ENCODE measurements around the gene TNFRSF18. TPM values are rescaled to one million over a fixed set of nuclear protein-coding genes. Genes with fewer than 3 reads are reported as not detected.

Gene TNFRSF18
- total RNA-seq, 1 donor = not detected

- Histone ChIP-seq H3K27me3 (ENCODE audit: insufficient read depth, low read length) (no peaks in the 10 kb centered on the region), H3K27ac (ENCODE audit: low read depth, low read length) (peak overlapping the region; percentile 28), H3K4me2 (ENCODE audit: insufficient read depth, low read length) (peak overlapping the region; percentile 95), H3K36me3 (ENCODE audit: insufficient read depth, low read length) (no peaks in the 10 kb centered on the region), H3K4me1 (ENCODE audit: insufficient read depth, low read length) (peaks cover 8% of the 10 kb centered on the region), H3K4me3 (ENCODE audit: insufficient read depth, low read length) (peak overlapping the region; percentile 72), H2AFZ (ENCODE audit: low read length) (peak overlapping the region; percentile 78), H3K9me3 (ENCODE audit: low read depth, low read length) (no peaks in the 10 kb centered on the region), H3K79me2 (ENCODE audit: insufficient read depth, low read length) (no peaks in the 10 kb centered on the region), H4K20me1 (ENCODE audit: insufficient read depth, low read length) (no peaks in the 10 kb centered on the region)
- peak; percentile 100 for DNase-seq (ENCODE audit: insufficient read length, low spot score, missing footprints)
- no peak for TF ChIP-seq CTCF (IDR thresholded peaks at IDR 0.05; ENCODE audit: extremely low read depth, low read depth, low read length)
These were observed 48.9 kb downstream of the TNFRSF18 start for GRCh38 chr1:1157426-1157913.

DNA sequence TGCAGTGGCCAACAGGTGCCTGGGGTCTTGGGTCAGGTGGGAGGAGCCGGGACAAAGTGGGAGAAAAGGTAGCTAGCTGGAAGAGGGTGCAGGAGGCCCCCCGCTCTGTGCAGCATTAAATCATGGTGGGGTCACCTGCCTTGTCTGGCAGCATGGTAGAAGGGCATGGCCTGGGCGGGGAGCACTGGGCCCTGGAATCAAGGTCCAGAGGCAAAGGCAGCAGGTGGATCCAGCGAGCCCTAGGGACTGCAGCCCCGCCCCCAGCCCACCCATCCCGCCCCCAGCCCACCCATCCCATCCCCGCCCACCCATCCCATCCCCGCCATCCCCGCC is 49.4 kb downstream of the TNFRSF18 start:
- DNase-seq (ENCODE audit: insufficient read length, low spot score, missing footprints) = no peak
- Histone ChIP-seq H3K27ac (ENCODE audit: low read depth, low read length) (no peak overlapping the region), H4K20me1 (ENCODE audit: insufficient read depth, low read length) (no peaks in the 10 kb centered on the region), H2AFZ (ENCODE audit: low read length) (no peak overlapping the region), H3K79me2 (ENCODE audit: insufficient read depth, low read length) (no peaks in the 10 kb centered on the region), H3K27me3 (ENCODE audit: insufficient read depth, low read length) (no peaks in the 10 kb centered on the region), H3K4me3 (ENCODE audit: insufficient read depth, low read length) (no peak overlapping the region), H3K4me1 (ENCODE audit: insufficient read depth, low read length) (peaks cover 8% of the 10 kb centered on the region), H3K9me3 (ENCODE audit: low read depth, low read length) (no peaks in the 10 kb centered on the region), H3K4me2 (ENCODE audit: insufficient read depth, low read length) (no peak overlapping the region), H3K36me3 (ENCODE audit: insufficient read depth, low read length) (no peaks in the 10 kb centered on the region)
- TF ChIP-seq CTCF (IDR thresholded peaks at IDR 0.05; ENCODE audit: extremely low read depth, low read depth, low read length) = no peak

DNA sequence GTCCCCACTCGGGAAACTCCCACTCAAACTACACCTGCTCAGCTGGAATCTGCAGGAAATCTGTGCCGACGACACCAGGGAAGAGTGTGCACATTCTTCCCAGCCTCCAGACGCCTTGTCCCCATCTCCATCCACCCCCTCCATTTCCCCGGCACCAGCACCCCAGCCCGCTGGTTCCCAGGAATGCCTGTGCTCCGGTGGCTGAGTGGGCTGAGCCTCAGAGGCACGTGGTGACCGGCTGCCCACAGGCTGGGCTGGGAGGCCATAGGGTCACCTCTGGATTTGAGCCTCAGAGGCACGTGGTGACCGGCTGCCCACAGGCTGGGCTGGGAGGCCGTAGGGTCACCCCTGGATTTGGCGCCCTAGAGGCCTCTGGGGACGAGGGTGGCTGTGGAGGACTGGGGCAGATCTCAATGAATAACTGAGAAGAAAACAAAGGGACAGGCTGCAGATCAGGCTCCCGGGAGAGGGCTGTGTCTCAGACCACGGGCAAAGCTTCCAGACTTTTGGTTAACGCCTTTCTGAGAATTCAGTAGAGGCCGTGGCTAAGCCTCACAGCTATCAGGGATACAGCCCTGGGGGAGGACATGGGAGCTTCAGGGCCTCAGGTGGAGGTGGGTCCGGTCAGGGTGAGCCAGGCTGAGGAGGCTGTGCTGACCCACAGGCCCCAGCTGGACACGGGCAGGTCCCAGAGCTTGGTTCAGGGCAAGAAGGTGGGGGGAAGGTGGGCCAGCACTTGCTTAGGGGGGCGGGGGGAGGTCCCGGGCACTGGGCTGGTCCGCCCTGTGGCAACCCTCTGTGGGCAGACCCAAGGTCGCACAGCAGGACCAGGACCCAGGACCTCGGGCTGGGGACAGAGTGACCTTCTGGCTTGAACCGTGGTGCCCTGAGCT is 50.0 kb downstream of the TNFRSF18 start:
- DNase-seq (ENCODE audit: insufficient read length, low spot score, missing footprints) = no peak
- H3K79me2 ChIP-seq (ENCODE audit: insufficient read depth, low read length) = no peaks in the 10 kb centered on the region
- no peaks in the 10 kb centered on the region for H3K27me3 ChIP-seq (ENCODE audit: insufficient read depth, low read length)
- no peak overlapping the region for H3K27ac ChIP-seq (ENCODE audit: low read depth, low read length)
- H4K20me1 ChIP-seq (ENCODE audit: insufficient read depth, low read length) = no peaks in the 10 kb centered on the region
- no peaks in the 10 kb centered on the region for H3K36me3 ChIP-seq (ENCODE audit: insufficient read depth, low read length)
- H3K4me1 ChIP-seq (ENCODE audit: insufficient read depth, low read length) = peaks cover 8% of the 10 kb centered on the region
- H2AFZ ChIP-seq (ENCODE audit: low read length) = no peak overlapping the region
- H3K9me3 ChIP-seq (ENCODE audit: low read depth, low read length) = no peaks in the 10 kb centered on the region
- H3K4me3 ChIP-seq (ENCODE audit: insufficient read depth, low read length) = no peak overlapping the region
- TF ChIP-seq CTCF (IDR thresholded peaks at IDR 0.05; ENCODE audit: extremely low read depth, low read depth, low read length) = no peak
- H3K4me2 ChIP-seq (ENCODE audit: insufficient read depth, low read length) = no peak overlapping the region

GRCh38 chr1:1155258-1155657 is 51.1 kb downstream of the TNFRSF18 start:
- H3K27ac ChIP-seq (ENCODE audit: low read depth, low read length) = no peak overlapping the region
- DNase-seq (ENCODE audit: insufficient read length, low spot score, missing footprints) = no peak
- no peak for TF ChIP-seq CTCF (IDR thresholded peaks at IDR 0.05; ENCODE audit: extremely low read depth, low read depth, low read length)
- no peak overlapping the region for H2AFZ ChIP-seq (ENCODE audit: low read length)
- H3K79me2 ChIP-seq (ENCODE audit: insufficient read depth, low read length) = no peaks in the 10 kb centered on the region
- no peaks in the 10 kb centered on the region for H3K9me3 ChIP-seq (ENCODE audit: low read depth, low read length)
- H3K27me3 ChIP-seq (ENCODE audit: insufficient read depth, low read length) = no peaks in the 10 kb centered on the region
- no peak overlapping the region for H3K4me2 ChIP-seq (ENCODE audit: insufficient read depth, low read length)
- H3K36me3 ChIP-seq (ENCODE audit: insufficient read depth, low read length) = no peaks in the 10 kb centered on the region
- H3K4me1 ChIP-seq (ENCODE audit: insufficient read depth, low read length) = peaks cover 8% of the 10 kb centered on the region
- H3K4me3 ChIP-seq (ENCODE audit: insufficient read depth, low read length) = no peak overlapping the region
- no peaks in the 10 kb centered on the region for H4K20me1 ChIP-seq (ENCODE audit: insufficient read depth, low read length)
